Loucy (cell line): ENCODE measurements around the gene ISCU.

Source experiments
- H2AFZ ChIP-seq: fragments of 200-600 bp; sonication (generic); 2 replicates; pipeline ENCODE4 v1.6.0; 2016; ENCODE audit warnings: antibody characterized with exemption, mild to moderate bottlenecking, low read length, moderate library complexity
- H3F3A ChIP-seq: fragments of 200-600 bp; 2 replicates; pipeline ENCODE4 v1.6.0; 2016; ENCODE audit warnings: antibody characterized with exemption, low read depth, mild to moderate bottlenecking
- H3K27me3 ChIP-seq: fragments of 200-600 bp; sonication (generic); 2 replicates; pipeline ENCODE4 v1.6.1; 2014; ENCODE audit warnings: low read length, mild to moderate bottlenecking; ENCODE audit not compliant: insufficient read depth, poor library complexity, severe bottlenecking
- H3K36me3 ChIP-seq: fragments of 200-600 bp; sonication (generic); 2 replicates; pipeline ENCODE4 v1.6.1; 2016; ENCODE audit warnings: low read length; ENCODE audit not compliant: insufficient read depth
- H3K4me1 ChIP-seq: fragments of 200-600 bp; sonication (generic); 2 replicates; pipeline ENCODE4 v1.5.1; 2014; ENCODE audit warnings: low read length, mild to moderate bottlenecking; ENCODE audit not compliant: insufficient read depth, poor library complexity, severe bottlenecking
- H3K4me2 ChIP-seq: fragments of 200-600 bp; sonication (generic); 2 replicates; pipeline ENCODE4 v1.6.0; 2014; ENCODE audit warnings: antibody characterized with exemption, low read length, low read depth, mild to moderate bottlenecking; ENCODE audit not compliant: poor library complexity, severe bottlenecking
- H3K4me3 ChIP-seq: fragments of 200-600 bp; sonication (generic); 2 replicates; pipeline ENCODE4 v1.5.1; 2014; ENCODE audit warnings: low read length, mild to moderate bottlenecking, mixed read lengths; ENCODE audit not compliant: poor library complexity, severe bottlenecking
- H3K79me2 ChIP-seq: fragments of 200-600 bp; sonication (generic); 2 replicates; pipeline ENCODE4 v1.6.1; 2014; ENCODE audit warnings: low read length; ENCODE audit not compliant: insufficient read depth
- H3K9ac ChIP-seq: fragments of 200-600 bp; sonication (generic); 2 replicates; pipeline ENCODE4 v1.6.0; 2014; ENCODE audit warnings: mild to moderate bottlenecking, low read depth, low read length, moderate library complexity; ENCODE audit not compliant: poor library complexity, severe bottlenecking
- H3K9me2 ChIP-seq: fragments of 200-600 bp; sonication (generic); replicated peaks from 2 replicates; pipeline ENCODE4 v1.6.1; 2016; ENCODE audit warnings: low read depth, low read length, mixed read lengths
- H3K9me3 ChIP-seq: fragments of 200-600 bp; sonication (generic); 2 replicates; pipeline ENCODE4 v1.6.1; 2014; ENCODE audit warnings: mild to moderate bottlenecking, antibody characterized with exemption, low read length, low read depth; ENCODE audit not compliant: insufficient read depth
- H4K20me1 ChIP-seq: fragments of 200-600 bp; sonication (generic); 2 replicates; pipeline ENCODE4 v1.6.0; 2014; ENCODE audit warnings: antibody characterized with exemption, low read length, mild to moderate bottlenecking; ENCODE audit not compliant: insufficient read depth, poor library complexity, severe bottlenecking
- CTCF ChIP-seq: fragments of 200-600 bp; sonication (generic); conservative IDR thresholded peaks from 2 replicates; pipeline ENCODE4 v1.5.1; 2014; ENCODE audit warnings: mild to moderate bottlenecking, antibody characterized with exemption, low read length
- EZH2phosphoT487 ChIP-seq: fragments of 200-600 bp; IDR thresholded peaks from 2 replicates; pipeline ENCODE4 v1.6.1; 2018; ENCODE audit warnings: antibody characterized with exemption, mild to moderate bottlenecking, moderate library complexity, borderline replicate concordance

ISCU gene

GRCh38 chr12:108602976-108603704, 40.7 kb downstream of the ISCU start:
- Histone ChIP-seq H3F3A (no peaks in the 10 kb centered on the region), H3K36me3 (no peaks in the 10 kb centered on the region), H3K9me2 (no peaks in the 10 kb centered on the region), H3K4me2 (no peak overlapping the region), H3K79me2 (no peaks in the 10 kb centered on the region), H4K20me1 (no peaks in the 10 kb centered on the region), H2AFZ (no peak overlapping the region), H3K9me3 (no peaks in the 10 kb centered on the region), H3K4me1 (no peaks in the 10 kb centered on the region), H3K27me3 (no peaks in the 10 kb centered on the region), H3K4me3 (no peak overlapping the region), H3K9ac (no peak overlapping the region)
- TF ChIP-seq CTCF (no peak), EZH2phosphoT487 (no peak)

- H3K4me3 ChIP-seq, result no peak overlapping the region
- H4K20me1 ChIP-seq, result no peaks in the 10 kb centered on the region
- no peak overlapping the region for H2AFZ ChIP-seq
- no peaks in the 10 kb centered on the region for H3K4me1 ChIP-seq
- H3K79me2 ChIP-seq, result no peaks in the 10 kb centered on the region
- no peak overlapping the region for H3K9ac ChIP-seq
- no peaks in the 10 kb centered on the region for H3K27me3 ChIP-seq
- H3K9me2 ChIP-seq, result no peaks in the 10 kb centered on the region
- TF ChIP-seq EZH2phosphoT487, result no peak
- TF ChIP-seq CTCF, result no peak
- no peaks in the 10 kb centered on the region for H3F3A ChIP-seq
- H3K4me2 ChIP-seq, result no peak overlapping the region
- no peaks in the 10 kb centered on the region for H3K9me3 ChIP-seq
- no peaks in the 10 kb centered on the region for H3K36me3 ChIP-seq
These were observed 41.3 kb downstream of the ISCU start for GRCh38 chr12:108603743-108604142.

- H3K9me2 ChIP-seq, result no peaks in the 10 kb centered on the region
- H3K4me1 ChIP-seq, result no peaks in the 10 kb centered on the region
- no peak overlapping the region for H3K4me3 ChIP-seq
- no peaks in the 10 kb centered on the region for H3F3A ChIP-seq
- H3K27me3 ChIP-seq, result no peaks in the 10 kb centered on the region
- H3K9me3 ChIP-seq, result no peaks in the 10 kb centered on the region
- TF ChIP-seq CTCF (no peak), EZH2phosphoT487 (no peak)
- no peak overlapping the region for H2AFZ ChIP-seq
- H3K9ac ChIP-seq, result no peak overlapping the region
- H3K79me2 ChIP-seq, result no peaks in the 10 kb centered on the region
- H3K36me3 ChIP-seq, result no peaks in the 10 kb centered on the region
- no peaks in the 10 kb centered on the region for H4K20me1 ChIP-seq
- H3K4me2 ChIP-seq, result no peak overlapping the region
These were observed 42.0 kb downstream of the ISCU start for GRCh38 chr12:108604208-108604941.
